GM19239 (cell line): ENCODE data around the gene MRPL52.
"Not testable (repeated sequence)": the region's sequence is repeated elsewhere in the genome, so short reads cannot be mapped to it uniquely, and the experiment has no call there.

Experiments
- DNase-seq: peaks from one replicate; pipeline ENCODE4 v3.0.0; 2011; ENCODE audit warnings: low spot score; ENCODE audit not compliant: insufficient read length
- FAIRE-seq: peaks from 2 replicates; lab custom pipeline; 2011; peaks lifted over from hg19 to GRCh38; lab: Jason Lieb, UNC

The MRPL52 gene

GRCh38 chr14:22829661-22830442 is at the start of gene MRPL52:
MRPL52 (plus strand) TSS chr14:22829887; CDS start chr14:22829913, 26 bp downstream.
- peak; percentile 82 for DNase-seq
- peak; percentile 85 for FAIRE-seq

GRCh38 chr14:22780105-22780679 is 49.5 kb upstream of the MRPL52 start:
- DNase-seq (no peak), FAIRE-seq (no peak)

DNA sequence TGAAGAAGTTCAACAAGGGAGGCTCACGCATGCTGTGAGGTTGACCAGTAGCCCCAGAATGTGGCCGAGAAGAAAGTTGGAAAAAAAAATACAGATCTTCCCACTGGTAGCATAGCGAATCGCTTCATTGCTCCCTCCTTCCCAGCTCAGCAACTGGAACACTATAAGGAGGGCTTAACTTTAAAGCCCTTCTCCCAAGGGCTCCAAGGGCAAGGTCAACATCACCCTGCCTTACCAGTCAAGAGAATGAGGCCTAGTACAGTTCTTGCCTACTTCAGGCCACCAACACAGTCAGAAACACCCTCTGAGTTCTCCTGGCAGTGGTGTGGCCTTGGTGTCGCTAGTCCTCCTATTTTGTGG is 48.8 kb upstream of the MRPL52 start:
- FAIRE-seq = no peak

GRCh38 chr14:22781301-22781991 is 48.2 kb upstream of the MRPL52 start:
- no peak for DNase-seq
- FAIRE-seq = no peak

More for the DNA sequence above, 48.8 kb upstream of the MRPL52 start:
- DNase-seq = no peak

GRCh38 chr14:22786685-22787084 is 43.0 kb upstream of the MRPL52 start:
- DNase-seq (no peak), FAIRE-seq (no peak)

DNA sequence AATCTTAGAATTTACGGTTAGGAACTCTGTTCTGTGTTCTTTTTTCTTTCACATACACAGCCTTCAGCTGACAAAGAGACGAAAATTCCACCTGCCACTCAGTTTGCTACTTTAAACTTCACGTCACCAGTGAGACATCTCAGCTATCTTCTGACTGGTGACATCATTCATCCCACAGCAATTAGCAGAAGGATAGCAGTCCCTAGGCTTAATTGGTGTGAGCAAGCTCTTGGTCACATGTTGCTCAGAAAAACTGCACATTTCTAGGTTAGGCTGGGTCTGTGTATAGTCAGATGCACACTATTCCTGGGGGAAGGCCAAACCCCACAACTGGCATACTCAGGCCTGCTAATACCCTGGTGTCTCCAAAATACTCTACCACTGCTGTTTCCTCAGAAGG is 38.4 kb upstream of the MRPL52 start:
- no peak for DNase-seq
- peak; percentile 28 for FAIRE-seq

- FAIRE-seq = no peak
- no peak for DNase-seq
Measured at GRCh38 chr14:22792158-22792557, 37.5 kb upstream of the MRPL52 start.

DNA sequence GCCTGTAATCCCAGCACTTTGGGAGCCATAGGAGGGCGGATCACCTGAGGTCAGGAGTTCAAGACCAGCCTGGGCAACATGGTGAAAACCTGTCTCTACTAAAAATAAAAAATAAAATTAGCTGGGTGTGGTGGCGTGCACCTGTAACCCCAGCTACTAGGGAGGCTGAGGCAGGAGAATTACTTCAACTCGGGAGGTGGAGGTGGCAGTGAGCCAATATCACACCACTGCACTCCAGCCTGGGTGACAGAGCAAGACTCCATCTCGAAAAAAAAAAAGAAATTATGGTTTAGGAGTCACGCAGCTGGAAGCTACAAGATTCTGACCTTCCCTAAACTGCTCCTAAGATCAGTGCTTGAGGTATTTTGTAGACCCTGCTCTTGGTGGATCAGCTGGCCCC is 36.1 kb upstream of the MRPL52 start:
- not testable (repeated sequence) for FAIRE-seq, DNase-seq

DNA sequence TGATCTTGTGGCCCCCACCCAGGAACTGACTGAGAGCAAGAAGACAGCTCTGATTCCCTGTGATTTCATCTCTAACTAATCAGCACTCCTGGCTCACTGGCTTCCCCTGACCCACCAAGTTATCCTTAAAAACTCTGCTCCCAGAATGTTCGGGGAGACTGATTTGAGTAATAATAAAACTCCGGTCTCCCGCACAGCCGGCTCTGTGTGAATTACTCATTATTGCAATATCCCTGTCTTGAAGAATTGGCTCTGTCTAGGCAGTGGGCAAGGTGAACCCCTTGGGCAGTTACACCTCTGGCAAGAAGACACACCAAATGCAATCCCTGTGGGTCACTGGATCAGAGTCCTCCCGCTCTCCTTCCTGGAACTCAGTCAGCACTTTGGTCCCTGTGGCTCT is 35.7 kb upstream of the MRPL52 start:
- FAIRE-seq (no peak), DNase-seq (no peak)

DNA sequence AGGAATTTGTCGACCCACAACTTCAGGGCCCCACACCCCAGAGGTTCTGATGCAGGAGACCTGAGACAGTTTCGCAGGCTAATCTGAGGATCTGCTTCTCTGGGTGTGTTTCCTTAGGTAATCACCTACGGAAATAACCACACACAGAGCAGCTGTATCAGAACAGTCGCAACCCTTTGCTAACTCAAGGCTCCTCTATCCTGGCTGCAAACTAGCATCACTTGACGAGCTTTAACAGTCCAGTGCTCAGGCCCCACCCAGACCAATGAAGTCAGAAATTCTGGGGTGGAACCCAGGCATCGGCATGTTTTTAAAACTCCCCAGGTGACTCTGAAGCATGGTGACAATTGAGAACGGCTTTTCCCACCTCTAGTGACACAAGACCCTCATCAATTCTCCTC is 35.1 kb upstream of the MRPL52 start:
- peak; percentile 95 for FAIRE-seq
- peak; percentile 38 for DNase-seq

DNA sequence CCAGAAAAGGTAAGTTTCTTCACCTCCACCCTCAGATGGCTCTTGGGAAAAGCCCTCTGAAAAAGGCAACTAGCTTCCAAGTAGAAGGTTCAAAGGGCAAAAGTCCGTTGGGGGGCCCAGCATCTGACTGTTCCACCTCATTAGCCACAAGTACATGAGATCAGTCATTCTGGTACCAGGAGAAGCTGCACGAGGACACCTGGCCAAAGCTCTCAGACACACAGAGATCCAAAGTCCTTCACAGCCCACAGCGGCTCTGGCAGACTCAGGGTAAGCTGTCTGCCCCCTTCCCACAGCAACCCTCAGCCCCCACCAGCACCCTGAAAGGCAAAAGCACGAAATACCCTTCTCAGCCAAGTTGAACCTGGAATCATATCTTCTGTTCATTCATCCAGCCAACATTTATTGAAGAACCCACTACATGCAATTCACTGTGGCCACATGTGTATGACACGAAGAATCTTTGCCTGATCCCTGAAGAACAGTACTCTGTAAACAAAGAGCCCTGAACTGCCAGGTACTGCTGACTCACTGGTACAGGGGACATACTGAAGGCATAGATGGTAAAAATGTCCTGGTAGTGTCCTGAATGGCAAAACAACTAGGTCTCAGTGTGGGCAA is 33.5 kb upstream of the MRPL52 start:
- FAIRE-seq (peak; percentile 94), DNase-seq (peak; percentile 35)

GRCh38 chr14:22797017-22797917 is 32.4 kb upstream of the MRPL52 start:
- FAIRE-seq (peak; percentile 57), DNase-seq (no peak)

DNA sequence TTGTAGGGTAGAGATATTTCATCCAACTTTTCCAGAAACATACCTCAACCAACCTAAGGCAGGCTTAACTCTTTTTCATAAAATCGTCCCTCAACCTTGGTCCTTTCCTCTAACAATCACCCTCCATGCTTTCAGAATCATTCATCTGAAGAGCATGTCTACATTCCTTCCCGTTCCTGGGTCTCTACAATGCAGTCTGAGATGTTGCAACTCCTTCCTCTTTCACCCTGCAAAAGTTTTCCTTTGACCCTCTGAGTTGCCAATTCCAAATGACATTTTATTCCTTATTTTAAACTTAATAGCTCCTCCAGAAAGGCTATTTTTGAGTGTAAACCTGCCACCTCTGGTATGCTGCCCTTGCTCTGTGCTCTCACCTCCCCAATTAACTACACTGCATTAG is 31.2 kb upstream of the MRPL52 start:
- FAIRE-seq = peak; percentile 67
- no peak for DNase-seq

GRCh38 chr14:22800346-22800745 is 29.3 kb upstream of the MRPL52 start:
- no peak for DNase-seq
- no peak for FAIRE-seq

DNA sequence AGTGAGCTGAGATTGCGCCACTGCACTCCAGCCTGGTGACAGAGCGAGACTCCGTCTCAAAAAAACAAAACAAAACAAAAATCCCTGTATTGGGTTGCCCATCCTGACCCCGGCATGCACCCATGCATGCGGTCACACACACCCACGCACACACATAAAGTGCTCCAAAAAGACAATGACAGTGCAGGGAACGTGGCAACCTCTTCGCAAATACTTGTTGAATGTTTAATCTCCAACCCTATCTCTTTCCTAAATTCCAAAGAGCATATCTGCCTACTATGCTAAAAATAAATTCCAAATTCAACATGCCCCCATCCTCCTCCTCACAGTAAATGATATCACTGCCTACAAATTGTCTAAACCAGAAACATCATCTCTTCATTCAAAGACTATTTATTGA is 28.0 kb upstream of the MRPL52 start:
- FAIRE-seq (no peak), DNase-seq (no peak)

DNA sequence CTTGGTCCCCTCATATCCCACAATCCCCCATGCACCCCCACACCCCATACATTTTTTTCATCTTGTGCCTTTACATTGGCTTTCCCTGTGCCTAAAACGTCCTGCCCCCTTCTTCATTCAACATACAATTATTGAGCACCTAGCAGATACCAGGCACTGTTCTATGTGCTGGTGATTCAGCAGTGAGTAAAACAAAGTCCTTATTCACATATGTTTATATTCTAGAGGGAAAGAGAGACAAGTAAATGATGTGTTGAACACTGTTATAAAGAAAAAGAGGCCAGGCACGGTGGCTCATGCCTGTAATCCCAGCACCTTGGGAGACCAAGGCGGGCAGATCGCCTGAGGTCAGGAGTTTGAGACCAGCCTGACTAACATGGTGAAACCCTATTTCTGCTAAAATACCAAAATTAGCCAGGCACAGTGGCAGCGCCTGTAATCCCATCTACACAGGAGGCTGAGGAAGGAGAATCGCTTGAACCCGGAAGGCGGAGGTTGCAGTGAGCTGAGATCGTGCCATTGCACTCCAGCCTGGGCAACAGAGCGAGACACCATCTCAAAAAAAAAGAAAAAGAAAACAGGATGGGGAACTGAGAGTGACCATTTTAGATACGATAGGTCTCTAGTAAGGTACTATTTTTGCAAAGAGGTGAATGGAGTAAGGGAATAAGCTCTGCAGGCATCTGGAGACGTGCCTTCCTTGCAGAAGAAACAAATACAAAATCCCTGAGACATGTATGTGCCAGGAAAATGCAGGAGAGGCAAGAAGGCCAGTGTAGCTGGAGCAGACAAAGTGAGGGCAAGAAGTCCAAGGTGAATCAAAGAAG is 26.6 kb upstream of the MRPL52 start:
- peak; percentile 23 for FAIRE-seq
- no peak for DNase-seq

DNA sequence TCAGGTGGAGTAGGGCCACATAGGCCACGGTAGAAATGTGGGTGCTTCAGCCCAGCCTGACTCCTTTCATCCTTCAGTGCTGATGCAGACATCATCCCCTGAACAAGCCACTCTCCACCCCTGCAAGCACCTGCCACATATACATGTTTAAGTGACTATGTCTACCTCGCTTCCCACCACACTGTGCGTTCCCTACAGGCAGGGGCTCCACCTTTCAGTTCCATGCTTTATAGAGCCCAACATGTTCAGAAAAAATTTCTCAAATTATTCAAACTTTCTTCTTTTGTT is 26.1 kb upstream of the MRPL52 start:
- peak; percentile 95 for FAIRE-seq
- DNase-seq = no peak

DNA sequence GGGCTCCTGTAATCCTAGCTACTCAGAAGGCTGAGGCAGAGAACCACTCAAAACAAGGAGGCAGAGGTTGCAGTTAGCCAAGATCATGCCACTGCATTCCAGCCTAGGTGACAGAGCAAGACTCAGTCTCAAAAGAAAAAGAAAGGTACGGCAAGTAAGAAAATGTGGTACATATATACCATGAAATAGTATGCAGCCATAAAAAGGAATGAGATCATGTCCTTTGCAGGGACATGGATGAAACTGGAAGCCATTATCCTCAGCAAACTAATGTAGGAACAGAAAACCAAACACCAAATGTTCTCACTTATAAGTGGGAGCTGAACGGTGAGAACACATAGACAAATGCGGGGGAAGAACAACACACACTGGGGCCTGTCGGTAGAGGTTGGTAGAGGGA is 24.5 kb upstream of the MRPL52 start:
- DNase-seq = not testable (repeated sequence)
- FAIRE-seq = peak; percentile 58

GRCh38 chr14:22807432-22808087 is 22.1 kb upstream of the MRPL52 start:
- DNase-seq = no peak
- no peak for FAIRE-seq
